Measurements from ENCODE around the gene CYGB.
"Not testable (repeated sequence)": the region's sequence is repeated elsewhere in the genome, so short reads cannot be mapped to it uniquely, and the experiment has no call there.

Gene CYGB

DNA sequence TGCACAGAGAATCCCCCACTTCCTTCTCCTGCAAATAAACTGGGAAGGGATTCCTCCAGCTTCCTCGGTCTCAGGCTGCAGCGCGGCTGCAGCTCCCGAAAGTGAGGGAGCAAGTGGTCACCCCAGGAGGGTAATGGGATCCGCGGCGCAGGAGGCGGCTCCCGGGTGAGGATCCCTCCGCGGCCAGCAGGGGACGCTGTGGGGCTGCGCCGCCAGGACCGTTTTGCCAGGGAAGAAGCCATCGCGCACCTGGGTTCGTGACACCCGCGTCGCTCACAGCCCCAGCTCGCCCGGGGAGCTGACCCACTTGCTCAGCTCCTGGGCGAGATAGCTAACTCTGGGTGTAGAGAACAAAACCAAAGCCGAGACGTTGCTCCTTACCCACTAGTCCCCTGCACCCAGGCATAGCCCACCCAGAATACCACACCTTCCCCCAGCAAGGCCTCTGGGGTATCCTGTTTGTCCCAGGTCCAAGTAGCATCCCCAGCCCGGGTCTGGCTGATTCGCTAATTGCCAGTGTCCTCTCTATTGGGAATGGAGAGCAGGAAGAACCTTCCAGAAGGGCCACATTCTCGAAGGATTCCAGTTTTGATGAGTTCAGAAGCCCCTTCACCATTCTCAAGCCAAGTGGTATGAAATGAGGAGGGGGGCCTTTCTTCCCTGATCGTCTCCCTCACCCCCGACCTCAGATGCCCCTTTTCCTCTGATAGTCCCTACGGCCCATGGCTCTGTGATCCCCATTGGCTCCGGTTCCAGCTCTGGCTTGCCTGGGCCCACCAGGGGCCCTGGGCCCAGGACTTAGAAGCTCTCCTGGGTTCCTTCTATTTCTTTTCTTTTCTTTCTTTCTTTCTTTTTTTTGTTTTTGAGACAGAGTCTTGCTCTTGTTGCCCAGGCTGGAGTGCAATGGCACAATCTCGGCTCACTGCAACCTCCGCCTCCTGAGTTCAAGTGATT, 14.1 kb downstream of the CYGB start:
- 23 to 24% methylated on average over 35 of the region's 35 CpGs for WGBS, 2 experiments
- H3K4me1 ChIP-seq (ENCODE audit: control insufficient read depth, insufficient read depth, low read length), result peaks cover 7% of the 10 kb centered on the region
- H3K27ac ChIP-seq (ENCODE audit: insufficient read depth, low read depth, low read length, poor library complexity, severe bottlenecking), result no peak overlapping the region
- peaks cover 13% of the 10 kb centered on the region for H3K27me3 ChIP-seq (ENCODE audit: control insufficient read depth, insufficient read depth, low read length, poor library complexity, severe bottlenecking)
- H3K4me3 ChIP-seq (ENCODE audit: insufficient read depth, low read depth, low read length), result no peak overlapping the region
- H3K9me3 ChIP-seq (ENCODE audit: control insufficient read depth, low read length), result no peaks in the 10 kb centered on the region
- H3K36me3 ChIP-seq (ENCODE audit: control insufficient read depth, insufficient read depth, low read length), result no peaks in the 10 kb centered on the region

DNA sequence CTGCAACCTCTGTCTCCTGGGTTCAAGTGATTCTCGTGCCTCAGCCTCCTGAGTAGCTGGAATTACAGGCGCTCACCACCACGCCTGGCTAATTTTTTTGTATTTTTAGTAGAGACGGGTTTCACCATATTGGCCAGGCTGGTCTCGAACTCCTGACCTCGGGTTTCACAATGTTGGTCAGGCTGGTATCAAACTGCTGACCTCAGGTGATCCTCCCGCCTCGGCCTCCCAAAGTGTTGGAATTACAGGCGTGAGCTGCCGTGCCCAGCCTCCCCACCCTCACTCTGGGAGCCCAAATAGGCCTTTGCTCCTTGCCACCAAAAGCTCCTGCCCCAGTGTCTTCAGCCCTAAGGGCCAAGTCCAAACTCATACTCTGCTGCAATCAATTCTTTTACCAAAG, 15.8 kb downstream of the CYGB start:
- not testable (repeated sequence) for H3K27ac ChIP-seq (ENCODE audit: insufficient read depth, low read depth, low read length, poor library complexity, severe bottlenecking); H3K9me3 ChIP-seq (ENCODE audit: control insufficient read depth, low read length); H3K4me1 ChIP-seq (ENCODE audit: control insufficient read depth, insufficient read depth, low read length); H3K4me3 ChIP-seq (ENCODE audit: insufficient read depth, low read depth, low read length); H3K36me3 ChIP-seq (ENCODE audit: control insufficient read depth, insufficient read depth, low read length)
- peaks cover 13% of the 10 kb centered on the region for H3K27me3 ChIP-seq (ENCODE audit: control insufficient read depth, insufficient read depth, low read length, poor library complexity, severe bottlenecking)
- 91 to 96% methylated on average over 10 of the region's 10 CpGs for WGBS, 2 experiments

DNA sequence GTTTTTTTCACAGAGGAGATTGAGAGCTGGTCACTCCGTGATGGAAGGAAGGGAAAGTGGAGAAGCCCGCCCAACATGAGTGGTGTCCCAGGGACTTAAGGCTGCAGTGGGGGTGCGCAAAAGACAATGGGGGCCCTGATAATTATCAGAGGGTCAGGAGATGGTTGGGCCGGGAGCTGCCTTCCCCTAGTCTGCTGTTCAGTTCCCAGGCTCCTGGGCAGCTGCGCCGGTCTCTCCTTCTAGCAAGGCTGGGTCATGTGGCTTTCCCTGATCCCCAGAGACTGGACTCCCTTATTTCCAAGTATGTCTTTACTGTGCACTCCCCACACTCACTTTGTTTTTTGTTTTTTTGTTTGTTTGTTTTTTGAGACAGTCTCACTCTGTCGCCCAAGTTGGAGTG, 16.2 kb downstream of the CYGB start:
- H3K4me1 ChIP-seq (ENCODE audit: control insufficient read depth, insufficient read depth, low read length), result no peaks in the 10 kb centered on the region
- no peak overlapping the region for H3K27ac ChIP-seq (ENCODE audit: insufficient read depth, low read depth, low read length, poor library complexity, severe bottlenecking)
- 88 to 92% methylated on average over 7 of the region's 7 CpGs for whole genome bisulfite sequencing, 2 experiments
- no peaks in the 10 kb centered on the region for H3K9me3 ChIP-seq (ENCODE audit: control insufficient read depth, low read length)
- H3K4me3 ChIP-seq (ENCODE audit: insufficient read depth, low read depth, low read length), result no peak overlapping the region
- H3K27me3 ChIP-seq (ENCODE audit: control insufficient read depth, insufficient read depth, low read length, poor library complexity, severe bottlenecking), result peaks cover 13% of the 10 kb centered on the region
- no peaks in the 10 kb centered on the region for H3K36me3 ChIP-seq (ENCODE audit: control insufficient read depth, insufficient read depth, low read length)

DNA sequence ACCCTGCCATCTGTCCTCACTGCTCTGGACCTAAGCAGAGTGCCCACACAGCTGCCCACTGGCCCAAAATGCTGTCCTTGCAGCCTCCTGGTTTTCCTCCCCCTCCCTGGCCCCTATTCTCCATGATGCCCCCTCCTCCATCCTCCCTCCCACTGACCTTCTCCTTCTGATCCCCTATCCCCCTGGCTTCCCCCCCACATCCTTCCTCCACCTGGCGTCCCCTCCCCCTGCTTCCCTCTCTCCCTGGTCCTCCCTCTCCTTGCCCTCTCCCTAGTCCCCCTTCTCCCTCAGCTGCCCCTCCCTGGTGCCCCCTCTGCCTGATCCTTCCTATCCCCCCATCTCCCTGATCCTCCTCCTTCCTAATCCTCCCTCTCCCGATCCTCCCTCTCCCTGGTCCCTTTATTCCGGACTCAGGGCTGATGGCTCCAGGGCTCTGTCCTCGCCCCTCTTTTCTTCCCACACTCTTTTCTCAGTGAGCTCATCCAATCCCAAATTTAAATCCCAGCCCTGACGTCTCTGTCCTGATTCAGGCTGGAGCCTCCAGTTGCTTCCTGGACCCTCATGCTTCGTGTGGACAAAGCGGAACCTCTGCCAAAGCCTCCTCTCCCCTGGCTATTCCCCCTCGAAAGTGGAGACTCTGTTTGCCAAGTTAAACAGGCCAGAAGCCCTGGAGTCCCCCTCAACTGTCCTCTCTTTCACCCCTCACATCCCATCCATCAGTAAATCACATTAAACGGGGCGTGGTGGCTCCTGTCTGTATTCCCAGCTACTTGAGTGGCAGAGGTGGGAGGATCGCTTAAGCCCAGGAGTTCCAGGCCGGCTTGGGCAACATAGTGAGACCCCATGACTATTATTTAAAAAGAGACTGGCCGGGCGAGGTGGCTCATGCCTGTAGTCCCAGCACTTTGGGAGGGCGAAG, 18.2 kb downstream of the CYGB start:
- Histone ChIP-seq H3K4me3 (ENCODE audit: insufficient read depth, low read depth, low read length) (no peak overlapping the region), H3K9me3 (ENCODE audit: control insufficient read depth, low read length) (no peaks in the 10 kb centered on the region), H3K27me3 (ENCODE audit: control insufficient read depth, insufficient read depth, low read length, poor library complexity, severe bottlenecking) (peaks cover 13% of the 10 kb centered on the region), H3K36me3 (ENCODE audit: control insufficient read depth, insufficient read depth, low read length) (no peaks in the 10 kb centered on the region), H3K4me1 (ENCODE audit: control insufficient read depth, insufficient read depth, low read length) (no peaks in the 10 kb centered on the region), H3K27ac (ENCODE audit: insufficient read depth, low read depth, low read length, poor library complexity, severe bottlenecking) (peak overlapping the region; percentile 26)
- WGBS, 2 experiments, result 72 to 75% methylated on average over 15 of the region's 15 CpGs

DNA sequence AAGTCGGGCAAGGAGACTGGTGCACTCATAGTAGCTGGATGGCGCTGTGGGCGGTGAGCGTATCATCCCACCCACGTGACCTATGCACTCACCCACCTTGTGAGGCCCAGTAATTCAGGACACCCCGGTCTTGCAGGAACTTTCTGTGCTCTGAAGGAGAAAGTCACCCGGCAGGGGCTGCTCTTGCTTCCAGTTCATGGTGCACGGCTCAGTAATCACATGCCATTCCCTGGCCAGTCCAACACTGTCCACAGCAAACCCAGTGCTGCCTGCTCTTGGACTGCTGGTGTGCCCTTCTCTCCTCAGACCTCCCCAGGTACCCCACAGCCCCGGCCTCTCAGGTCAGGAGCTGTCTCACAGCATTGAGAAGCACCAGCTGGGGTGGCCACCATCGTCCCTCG, 19.9 kb downstream of the CYGB start:
- no peaks in the 10 kb centered on the region for H3K36me3 ChIP-seq (ENCODE audit: control insufficient read depth, insufficient read depth, low read length)
- no peak overlapping the region for H3K4me3 ChIP-seq (ENCODE audit: insufficient read depth, low read depth, low read length)
- 92 to 93% methylated on average over 11 of the region's 11 CpGs for WGBS, 2 experiments
- no peak overlapping the region for H3K27ac ChIP-seq (ENCODE audit: insufficient read depth, low read depth, low read length, poor library complexity, severe bottlenecking)
- H3K9me3 ChIP-seq (ENCODE audit: control insufficient read depth, low read length), result no peaks in the 10 kb centered on the region
- H3K27me3 ChIP-seq (ENCODE audit: control insufficient read depth, insufficient read depth, low read length, poor library complexity, severe bottlenecking), result peaks cover 3% of the 10 kb centered on the region
- H3K4me1 ChIP-seq (ENCODE audit: control insufficient read depth, insufficient read depth, low read length), result no peaks in the 10 kb centered on the region

DNA sequence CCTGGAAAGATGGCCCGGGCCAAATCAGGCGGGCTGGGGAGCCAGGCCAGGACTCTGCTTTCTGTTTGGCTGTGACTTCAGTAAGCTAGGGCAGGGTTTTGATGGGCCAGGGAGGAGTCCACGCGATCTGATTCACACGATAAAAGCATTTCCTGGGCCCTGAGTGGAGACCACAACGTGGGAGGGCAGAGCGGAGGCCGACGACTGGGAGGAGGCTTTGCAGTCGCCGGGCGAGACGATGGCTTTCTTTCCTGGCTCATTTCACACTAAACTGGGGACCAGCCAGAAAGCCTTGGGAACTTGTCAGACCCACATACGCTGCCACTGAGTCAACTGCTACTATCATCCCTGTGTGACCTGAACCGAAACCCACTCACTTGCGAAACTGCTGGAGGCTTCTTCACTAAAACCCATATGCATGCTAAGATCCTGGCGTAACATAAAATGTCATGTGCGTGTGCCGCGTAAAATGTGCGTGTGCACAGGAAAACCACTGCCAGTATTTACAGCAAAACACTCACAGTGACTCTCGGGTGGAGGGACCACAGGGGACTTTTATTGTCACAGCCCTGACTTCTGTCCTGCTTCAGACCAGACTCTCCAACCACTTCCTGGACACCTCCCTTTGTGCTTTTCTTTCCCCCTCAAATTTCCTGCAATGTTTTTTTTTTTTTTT, 22.1 kb downstream of the CYGB start:
- no peak overlapping the region for H3K4me3 ChIP-seq (ENCODE audit: insufficient read depth, low read depth, low read length)
- no peak overlapping the region for H3K27ac ChIP-seq (ENCODE audit: insufficient read depth, low read depth, low read length, poor library complexity, severe bottlenecking)
- no peaks in the 10 kb centered on the region for H3K9me3 ChIP-seq (ENCODE audit: control insufficient read depth, low read length)
- WGBS, 2 experiments, result 93% methylated on average over 22 of the region's 22 CpGs
- no peaks in the 10 kb centered on the region for H3K36me3 ChIP-seq (ENCODE audit: control insufficient read depth, insufficient read depth, low read length)
- H3K27me3 ChIP-seq (ENCODE audit: control insufficient read depth, insufficient read depth, low read length, poor library complexity, severe bottlenecking), result no peaks in the 10 kb centered on the region
- H3K4me1 ChIP-seq (ENCODE audit: control insufficient read depth, insufficient read depth, low read length), result no peaks in the 10 kb centered on the region

DNA sequence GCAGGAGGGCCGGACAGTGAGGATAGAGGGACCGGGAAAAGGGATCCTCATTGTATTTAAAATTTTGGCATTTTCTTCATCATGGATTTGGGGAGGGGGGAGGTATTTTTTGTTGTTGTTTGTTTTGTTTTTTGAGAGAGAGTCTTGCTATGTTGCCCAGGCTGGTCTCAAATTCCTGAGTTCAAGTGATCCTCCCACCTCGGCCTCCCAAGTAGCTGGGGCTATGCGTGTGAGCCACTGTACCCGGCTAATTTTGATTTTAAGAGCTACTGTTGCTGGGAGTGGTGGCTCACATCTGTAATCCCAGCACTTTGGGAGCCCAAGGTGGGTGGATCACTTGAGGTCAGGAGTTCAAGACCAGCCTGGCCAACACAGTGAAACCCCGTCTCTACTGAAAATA, 23.2 kb downstream of the CYGB start:
- not testable (repeated sequence) for H3K4me3 ChIP-seq (ENCODE audit: insufficient read depth, low read depth, low read length); H3K27ac ChIP-seq (ENCODE audit: insufficient read depth, low read depth, low read length, poor library complexity, severe bottlenecking)
- WGBS, 2 experiments, result 94 to 97% methylated on average over 6 of the region's 6 CpGs

DNA sequence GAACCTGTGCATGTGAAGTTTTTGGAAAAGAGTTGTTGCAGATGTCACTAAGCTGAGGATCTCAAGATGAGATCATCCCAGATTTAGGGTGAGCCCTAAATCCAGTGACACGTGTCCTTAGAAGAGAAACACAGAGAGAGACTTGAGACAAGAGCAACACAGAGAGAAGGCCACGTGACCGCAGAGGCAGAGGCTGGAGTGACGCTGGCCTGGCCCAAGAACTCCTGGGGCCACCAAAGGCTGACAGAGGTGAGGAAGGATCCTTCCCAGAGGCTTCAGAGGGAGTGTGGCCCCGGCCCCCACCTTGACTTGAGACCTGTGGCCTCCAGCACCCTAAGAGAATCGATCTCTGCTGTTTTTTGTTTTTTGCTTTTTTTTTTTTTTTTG, 24.2 kb downstream of the CYGB start:
- 76 to 78% methylated on average over 6 of the region's 6 CpGs for WGBS, 2 experiments
- Histone ChIP-seq H3K4me1 (ENCODE audit: control insufficient read depth, insufficient read depth, low read length) (no peaks in the 10 kb centered on the region), H3K27ac (ENCODE audit: insufficient read depth, low read depth, low read length, poor library complexity, severe bottlenecking) (no peak overlapping the region), H3K36me3 (ENCODE audit: control insufficient read depth, insufficient read depth, low read length) (no peaks in the 10 kb centered on the region), H3K9me3 (ENCODE audit: control insufficient read depth, low read length) (no peaks in the 10 kb centered on the region), H3K4me3 (ENCODE audit: insufficient read depth, low read depth, low read length) (no peak overlapping the region), H3K27me3 (ENCODE audit: control insufficient read depth, insufficient read depth, low read length, poor library complexity, severe bottlenecking) (no peaks in the 10 kb centered on the region)

More for the DNA sequence above, 23.2 kb downstream of the CYGB start:
- H3K9me3 ChIP-seq (ENCODE audit: control insufficient read depth, low read length); H3K36me3 ChIP-seq (ENCODE audit: control insufficient read depth, insufficient read depth, low read length); H3K4me1 ChIP-seq (ENCODE audit: control insufficient read depth, insufficient read depth, low read length); H3K27me3 ChIP-seq (ENCODE audit: control insufficient read depth, insufficient read depth, low read length, poor library complexity, severe bottlenecking): not testable (repeated sequence)

DNA sequence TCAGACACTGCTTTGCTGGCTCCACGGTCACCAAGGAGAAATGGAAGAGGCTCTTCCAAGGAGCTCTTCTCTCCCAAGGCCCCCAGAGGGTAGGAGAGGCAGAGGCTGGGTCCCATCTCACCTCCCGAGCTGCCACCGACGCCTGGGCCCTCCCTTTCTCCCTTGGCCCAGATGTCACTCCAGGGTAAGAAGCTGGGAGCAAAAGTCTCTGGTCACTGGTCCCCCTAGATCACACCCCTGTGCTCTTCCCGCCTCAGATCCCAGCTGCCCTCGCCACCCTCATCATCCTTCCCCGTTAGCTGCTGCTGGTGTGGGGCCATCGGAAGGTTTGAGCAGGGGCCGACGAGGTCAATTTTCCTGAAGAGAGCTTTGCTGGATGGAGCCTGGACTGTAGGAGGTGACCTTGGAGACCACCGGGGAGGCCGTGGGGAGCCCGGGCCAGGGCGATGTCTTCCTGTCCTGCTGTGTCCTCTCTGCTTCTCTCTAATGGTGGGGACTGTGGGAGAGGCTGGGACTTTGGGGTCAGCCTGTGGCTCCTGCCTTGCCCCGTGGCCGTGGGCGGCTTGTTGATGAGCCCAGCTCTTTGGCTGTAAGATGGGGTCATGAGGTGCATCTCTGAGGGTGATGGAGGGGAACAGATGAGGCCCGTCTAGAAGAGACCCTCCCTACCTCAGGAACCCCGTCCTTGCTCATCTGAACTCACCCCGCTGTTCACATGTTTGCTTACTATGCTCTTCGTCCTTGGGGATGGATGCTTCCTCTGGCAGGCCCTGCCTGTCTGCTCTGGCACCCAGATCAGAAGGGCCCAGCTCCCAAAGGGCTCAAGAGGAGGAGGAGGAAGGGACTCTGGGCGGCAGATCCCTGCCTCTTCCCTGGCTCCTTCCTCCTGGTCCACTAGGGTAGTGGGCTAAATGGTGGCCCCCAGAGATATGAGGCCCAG, 24.9 kb downstream of the CYGB start:
- WGBS, 2 experiments, result 88 to 89% methylated on average over 22 of the region's 22 CpGs
- no peaks in the 10 kb centered on the region for H3K9me3 ChIP-seq (ENCODE audit: control insufficient read depth, low read length)
- H3K27me3 ChIP-seq (ENCODE audit: control insufficient read depth, insufficient read depth, low read length, poor library complexity, severe bottlenecking), result no peaks in the 10 kb centered on the region
- no peaks in the 10 kb centered on the region for H3K36me3 ChIP-seq (ENCODE audit: control insufficient read depth, insufficient read depth, low read length)
- H3K4me1 ChIP-seq (ENCODE audit: control insufficient read depth, insufficient read depth, low read length), result no peaks in the 10 kb centered on the region
- no peak overlapping the region for H3K27ac ChIP-seq (ENCODE audit: insufficient read depth, low read depth, low read length, poor library complexity, severe bottlenecking)
- no peak overlapping the region for H3K4me3 ChIP-seq (ENCODE audit: insufficient read depth, low read depth, low read length)

All from ectodermal cell (in vitro differentiated cells).